ENCODE results near the gene AKR1C8.

- TF ChIP-seq CTCF (IDR thresholded peaks at IDR 0.05): no peak
- TF ChIP-seq POLR2A (IDR thresholded peaks at IDR 0.05): no peak
Measured at GRCh38 chr10:5143137-5143536, 41.8 kb downstream of the AKR1C8 start.

Data from heart left ventricle (tissue), 13 donors.